ENCODE measurements around the gene BCDIN3D.

BCDIN3D gene

GRCh38 chr12:49789992-49790391 lies 52.9 kb downstream of the BCDIN3D start:
- TF ChIP-seq CTCF (IDR thresholded peaks at IDR 0.05; ENCODE audit: low read depth, low read length, poor library complexity, severe bottlenecking) (no peak), EZH2phosphoT487 (IDR thresholded peaks at IDR 0.05; ENCODE audit: borderline replicate concordance, low read length) (no peak)
- H3K4me3 ChIP-seq (ENCODE audit: low read length) = no peak overlapping the region

GRCh38 chr12:49787672-49788071 lies 55.2 kb downstream of the BCDIN3D start:
- TF ChIP-seq CTCF (IDR thresholded peaks at IDR 0.05; ENCODE audit: low read depth, low read length, poor library complexity, severe bottlenecking) (no peak), EZH2phosphoT487 (IDR thresholded peaks at IDR 0.05; ENCODE audit: borderline replicate concordance, low read length) (no peak)
- Histone ChIP-seq H3K9me2 (replicated peaks; ENCODE audit: control insufficient read depth, low read length) (no peaks in the 10 kb centered on the region), H3K27ac (ENCODE audit: low read depth, low read length) (no peak overlapping the region), H3K4me1 (ENCODE audit: control insufficient read depth, low read length) (0 out of 2 replicates have a peak, but pooled peaks cover 5% of the 10 kb centered on the region), H3K4me3 (ENCODE audit: low read length) (no peak overlapping the region), H3K27me3 (ENCODE audit: control insufficient read depth, low read length) (peaks cover 19% of the 10 kb centered on the region), H4K20me1 (ENCODE audit: control insufficient read depth, insufficient read depth, low read depth, low read length) (no peaks in the 10 kb centered on the region), H3K9me3 (ENCODE audit: control insufficient read depth, insufficient read depth, low read length) (no peaks in the 10 kb centered on the region), H3K79me2 (ENCODE audit: control insufficient read depth, low read length) (no peaks in the 10 kb centered on the region), H3K36me3 (ENCODE audit: control insufficient read depth, low read length) (no peaks in the 10 kb centered on the region), H3F3A (ENCODE audit: control insufficient read depth, insufficient read depth) (no peaks in the 10 kb centered on the region), H3K4me2 (ENCODE audit: low read length) (no peak overlapping the region)

More at GRCh38 chr12:49789992-49790391, 52.9 kb downstream of the BCDIN3D start:
- Histone ChIP-seq H3K9me2 (replicated peaks; ENCODE audit: control insufficient read depth, low read length) (no peaks in the 10 kb centered on the region), H4K20me1 (ENCODE audit: control insufficient read depth, insufficient read depth, low read depth, low read length) (no peaks in the 10 kb centered on the region), H3K79me2 (ENCODE audit: control insufficient read depth, low read length) (no peaks in the 10 kb centered on the region), H3K4me1 (ENCODE audit: control insufficient read depth, low read length) (0 out of 2 replicates have a peak, but pooled peaks cover 5% of the 10 kb centered on the region), H3K27me3 (ENCODE audit: control insufficient read depth, low read length) (0 out of 2 replicates have a peak, but pooled peaks cover 5% of the 10 kb centered on the region), H3K27ac (ENCODE audit: low read depth, low read length) (no peak overlapping the region), H3F3A (ENCODE audit: control insufficient read depth, insufficient read depth) (no peaks in the 10 kb centered on the region), H3K9me3 (ENCODE audit: control insufficient read depth, insufficient read depth, low read length) (no peaks in the 10 kb centered on the region), H3K36me3 (ENCODE audit: control insufficient read depth, low read length) (no peaks in the 10 kb centered on the region), H3K4me2 (ENCODE audit: low read length) (no peak overlapping the region)

All from DOHH2 (cell line).